Cortex of kidney (tissue), 1 donor: ENCODE measurements around the gene LRRC32.

Experiments used
- DNase-seq: peaks from one replicate; lab custom pipeline; 2025; lab: John Stamatoyannopoulos, UW

The LRRC32 gene

GRCh38 chr11:76670485-76671236 lies at the start of gene LRRC32:
Gene LRRC32 (minus strand): TSS chr11:76670747. CDS start chr11:76665954, 4,793 bp downstream.
- no peak for DNase-seq

GRCh38 chr11:76719686-76720085 lies 49.1 kb upstream of the LRRC32 start:
- DNase-seq = no peak

- no peak for DNase-seq
Measured at GRCh38 chr11:76719281-76719680, 48.7 kb upstream of the LRRC32 start.

GRCh38 chr11:76717816-76718215 lies 47.3 kb upstream of the LRRC32 start:
- DNase-seq = no peak

GRCh38 chr11:76717369-76717768 lies 46.8 kb upstream of the LRRC32 start:
- no peak for DNase-seq

- no peak for DNase-seq
Measured at GRCh38 chr11:76716268-76716667, 45.7 kb upstream of the LRRC32 start.

GRCh38 chr11:76714493-76714892 lies 43.9 kb upstream of the LRRC32 start:
- no peak for DNase-seq

GRCh38 chr11:76713499-76713898 lies 43.0 kb upstream of the LRRC32 start:
- DNase-seq = no peak

GRCh38 chr11:76712125-76712524 lies 41.6 kb upstream of the LRRC32 start:
- DNase-seq = no peak

GRCh38 chr11:76709756-76710155 lies 39.2 kb upstream of the LRRC32 start:
- DNase-seq = no peak

GRCh38 chr11:76708972-76709660 lies 38.6 kb upstream of the LRRC32 start:
- DNase-seq = no peak

GRCh38 chr11:76707293-76707825 lies 36.8 kb upstream of the LRRC32 start:
- DNase-seq = no peak

- no peak for DNase-seq
Measured at GRCh38 chr11:76706667-76707066, 36.1 kb upstream of the LRRC32 start.

- DNase-seq = no peak
Measured at GRCh38 chr11:76705826-76706225, 35.3 kb upstream of the LRRC32 start.

GRCh38 chr11:76704171-76704948 lies 33.8 kb upstream of the LRRC32 start:
- DNase-seq = no peak

- DNase-seq = no peak
Measured at GRCh38 chr11:76703707-76704106, 33.2 kb upstream of the LRRC32 start.

- DNase-seq = no peak
Measured at GRCh38 chr11:76702336-76703128, 32.0 kb upstream of the LRRC32 start.

GRCh38 chr11:76701294-76702040 lies 30.9 kb upstream of the LRRC32 start:
- DNase-seq = no peak

GRCh38 chr11:76700177-76701100 lies 29.9 kb upstream of the LRRC32 start:
- DNase-seq = no peak
